Measurements from ENCODE around the gene JPT2.
"Not testable (repeated sequence)": the region's sequence is repeated elsewhere in the genome, so short reads cannot be mapped to it uniquely, and the experiment has no call there.

DNA sequence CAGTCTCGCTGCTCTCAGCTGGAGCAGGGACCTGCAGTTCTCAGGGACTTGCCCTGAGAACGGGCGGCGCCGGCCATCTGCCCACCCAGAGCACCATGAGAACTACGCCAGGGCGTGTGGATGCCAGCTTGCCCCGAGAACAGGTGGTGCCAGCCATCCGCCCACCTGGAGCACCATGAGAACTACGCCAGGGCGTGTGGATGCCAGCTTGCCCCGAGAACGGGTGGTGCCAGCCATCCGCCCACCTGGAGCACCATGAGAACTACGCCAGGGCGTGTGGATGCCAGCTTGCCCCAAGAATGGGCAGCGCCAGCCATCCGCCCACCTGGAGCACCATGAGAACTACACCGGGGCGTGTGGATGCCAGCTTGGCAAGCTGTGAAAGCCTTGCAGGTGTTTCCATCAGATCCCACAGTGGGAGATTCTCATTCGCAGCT lies 54.5 kb downstream of the JPT2 start:
- not testable (repeated sequence) for TF ChIP-seq EZH2phosphoT487 (IDR thresholded peaks at IDR 0.05; ENCODE audit: unreplicated experiment); NANOG (IDR thresholded peaks at IDR 0.05; ENCODE audit: borderline replicate concordance); EZH2 (IDR thresholded peaks at IDR 0.05; ENCODE audit: low read depth, unreplicated experiment); POLR2AphosphoS5 (IDR thresholded peaks at IDR 0.05; ENCODE audit: low read depth)
- TF ChIP-seq, protein P1, sequence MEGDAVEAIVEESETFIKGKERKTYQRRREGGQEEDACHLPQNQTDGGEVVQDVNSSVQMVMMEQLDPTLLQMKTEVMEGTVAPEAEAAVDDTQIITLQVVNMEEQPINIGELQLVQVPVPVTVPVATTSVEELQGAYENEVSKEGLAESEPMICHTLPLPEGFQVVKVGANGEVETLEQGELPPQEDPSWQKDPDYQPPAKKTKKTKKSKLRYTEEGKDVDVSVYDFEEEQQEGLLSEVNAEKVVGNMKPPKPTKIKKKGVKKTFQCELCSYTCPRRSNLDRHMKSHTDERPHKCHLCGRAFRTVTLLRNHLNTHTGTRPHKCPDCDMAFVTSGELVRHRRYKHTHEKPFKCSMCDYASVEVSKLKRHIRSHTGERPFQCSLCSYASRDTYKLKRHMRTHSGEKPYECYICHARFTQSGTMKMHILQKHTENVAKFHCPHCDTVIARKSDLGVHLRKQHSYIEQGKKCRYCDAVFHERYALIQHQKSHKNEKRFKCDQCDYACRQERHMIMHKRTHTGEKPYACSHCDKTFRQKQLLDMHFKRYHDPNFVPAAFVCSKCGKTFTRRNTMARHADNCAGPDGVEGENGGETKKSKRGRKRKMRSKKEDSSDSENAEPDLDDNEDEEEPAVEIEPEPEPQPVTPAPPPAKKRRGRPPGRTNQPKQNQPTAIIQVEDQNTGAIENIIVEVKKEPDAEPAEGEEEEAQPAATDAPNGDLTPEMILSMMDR (conservative IDR thresholded peaks at IDR 0.05; ENCODE audit: low read depth in 2 of 2), result not testable (repeated sequence)
